Peyer's patch (tissue), 4 donors: ENCODE results near the gene PLA2G4A. TPM values are rescaled to one million over a fixed set of nuclear protein-coding genes. Genes with fewer than 3 reads are reported as not detected.
A peak's percentile ranks its signal among the peaks of the same experiment; 100 is the strongest.

ENCODE experiments used
- DNase-seq, 3 donors: peaks; one replicate each; pipeline ENCODE4 v3.0.0-alpha.2; 2017 to 2019
- H3K27ac ChIP-seq, 4 donors: fragments of 200-600 bp; sonication (generic); one replicate each; pipeline ENCODE4 v1.5.1; 2016 to 2019
- H3K27me3 ChIP-seq, 2 donors: fragments of 200-600 bp; sonication (generic); one replicate each; pipeline ENCODE4 v1.5.1; 2019
- H3K36me3 ChIP-seq, 3 donors: fragments of 200-600 bp; sonication (generic); one replicate each; pipeline ENCODE4 v1.5.1; 2016 to 2019
- H3K4me1 ChIP-seq, 4 donors: fragments of 200-600 bp; sonication (generic); one replicate each; pipeline ENCODE4 v1.5.1; 2016 to 2019
- H3K4me3 ChIP-seq, 4 donors: fragments of 200-600 bp; sonication (generic); 1 replicate in 3 of 4; 2 replicates in 1 of 4; pipeline ENCODE4 v1.5.1; 2016 to 2019; ENCODE audit warnings: mild to moderate bottlenecking in 1 of 4
- H3K9me3 ChIP-seq, 4 donors: fragments of 200-600 bp; sonication (generic); one replicate each; pipeline ENCODE4 v1.5.1; 2016 to 2019; ENCODE audit warnings: mild to moderate bottlenecking in 1 of 4
- POLR2A ChIP-seq, 2 donors: fragments of 450-650 bp; IDR thresholded peaks; one replicate each; pipeline ENCODE4 v1.5.1; 2017; ENCODE audit warnings: antibody characterized with exemption in 2 of 2, mild to moderate bottlenecking in 2 of 2, moderate library complexity in 2 of 2
- total RNA-seq, 4 donors: library from RNA; depleted of rRNA; stranded (reverse); fragments of >200 nt; gene quantifications; one replicate each; pipeline ENCODE4 v1.1.0, GENCODE V29; 2016
- TF ChIP-seq, protein P1 (sequence below), 6 experiments: fragments of 450-650 bp in 4 of 6; fragments of 200-600 bp in 2 of 6; sonication (generic) in 1 of 6; IDR thresholded peaks; one replicate each; pipeline ENCODE4 v1.5.1; 2017 to 2019; ENCODE audit warnings: antibody characterized with exemption in 6 of 6, mild to moderate bottlenecking in 3 of 6, moderate library complexity in 1 of 6

PLA2G4A gene
- total RNA-seq, 4 donors from 2014 or later, result 7.0 to 8.3 (median 7.6) TPM

DNA sequence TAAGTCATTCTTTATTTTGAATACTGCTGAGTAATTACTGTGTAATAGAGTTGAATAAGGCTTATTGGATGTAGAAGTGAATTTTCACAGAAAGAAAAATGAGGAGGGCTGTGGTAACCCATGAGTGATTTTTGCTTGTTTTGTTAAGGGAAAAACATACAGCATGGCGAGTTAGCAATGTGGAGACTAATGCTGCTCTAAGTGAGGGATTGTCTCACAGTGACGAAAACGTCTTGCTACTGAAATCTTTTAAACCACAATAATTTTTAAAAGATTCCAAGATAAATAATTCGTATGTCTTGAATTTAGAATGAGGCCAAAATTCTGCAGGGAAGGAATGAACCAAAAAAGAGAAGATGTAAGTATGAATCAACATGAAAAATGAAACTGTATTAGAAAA, 16.2 kb upstream of the PLA2G4A start:
- H3K4me3 ChIP-seq, result no peak overlapping the region
- no peaks in the 10 kb centered on the region for H3K27me3 ChIP-seq
- no peaks in the 10 kb centered on the region for H3K4me1 ChIP-seq
- TF ChIP-seq, protein P1, sequence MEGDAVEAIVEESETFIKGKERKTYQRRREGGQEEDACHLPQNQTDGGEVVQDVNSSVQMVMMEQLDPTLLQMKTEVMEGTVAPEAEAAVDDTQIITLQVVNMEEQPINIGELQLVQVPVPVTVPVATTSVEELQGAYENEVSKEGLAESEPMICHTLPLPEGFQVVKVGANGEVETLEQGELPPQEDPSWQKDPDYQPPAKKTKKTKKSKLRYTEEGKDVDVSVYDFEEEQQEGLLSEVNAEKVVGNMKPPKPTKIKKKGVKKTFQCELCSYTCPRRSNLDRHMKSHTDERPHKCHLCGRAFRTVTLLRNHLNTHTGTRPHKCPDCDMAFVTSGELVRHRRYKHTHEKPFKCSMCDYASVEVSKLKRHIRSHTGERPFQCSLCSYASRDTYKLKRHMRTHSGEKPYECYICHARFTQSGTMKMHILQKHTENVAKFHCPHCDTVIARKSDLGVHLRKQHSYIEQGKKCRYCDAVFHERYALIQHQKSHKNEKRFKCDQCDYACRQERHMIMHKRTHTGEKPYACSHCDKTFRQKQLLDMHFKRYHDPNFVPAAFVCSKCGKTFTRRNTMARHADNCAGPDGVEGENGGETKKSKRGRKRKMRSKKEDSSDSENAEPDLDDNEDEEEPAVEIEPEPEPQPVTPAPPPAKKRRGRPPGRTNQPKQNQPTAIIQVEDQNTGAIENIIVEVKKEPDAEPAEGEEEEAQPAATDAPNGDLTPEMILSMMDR (IDR thresholded peaks at IDR 0.05), result no peak
- H3K27ac ChIP-seq, result no peak overlapping the region
- H3K36me3 ChIP-seq, result no peaks in the 10 kb centered on the region
- no peaks in the 10 kb centered on the region for H3K9me3 ChIP-seq
- no peak for DNase-seq

DNA sequence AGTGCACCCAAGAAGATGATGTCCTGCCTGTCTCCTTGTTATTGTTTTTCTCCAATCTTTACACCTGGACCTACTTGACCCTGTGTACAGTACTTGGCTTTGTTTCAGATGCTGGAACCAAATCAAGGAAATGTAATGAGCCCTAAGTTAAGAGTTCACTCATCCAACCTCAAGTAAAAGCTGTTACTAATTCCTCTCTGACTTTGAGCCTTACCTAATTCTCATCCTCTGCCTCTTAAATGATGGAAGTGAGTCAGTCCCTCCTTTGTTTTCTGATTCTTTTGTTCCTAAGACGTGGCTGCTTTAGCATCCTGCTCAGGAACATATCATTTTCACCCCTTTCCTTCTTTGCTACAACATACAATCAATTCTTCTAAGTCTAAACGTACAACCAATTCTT, 15.3 kb upstream of the PLA2G4A start:
- Histone ChIP-seq H3K36me3 (no peaks in the 10 kb centered on the region), H3K27me3 (no peaks in the 10 kb centered on the region), H3K4me1 (no peaks in the 10 kb centered on the region), H3K9me3 (no peaks in the 10 kb centered on the region), H3K4me3 (no peak overlapping the region), H3K27ac (no peak overlapping the region)
- DNase-seq, result no peak
- TF ChIP-seq, protein P1 (IDR thresholded peaks at IDR 0.05), result no peak
- no peak for TF ChIP-seq POLR2A (IDR thresholded peaks at IDR 0.05)

DNA sequence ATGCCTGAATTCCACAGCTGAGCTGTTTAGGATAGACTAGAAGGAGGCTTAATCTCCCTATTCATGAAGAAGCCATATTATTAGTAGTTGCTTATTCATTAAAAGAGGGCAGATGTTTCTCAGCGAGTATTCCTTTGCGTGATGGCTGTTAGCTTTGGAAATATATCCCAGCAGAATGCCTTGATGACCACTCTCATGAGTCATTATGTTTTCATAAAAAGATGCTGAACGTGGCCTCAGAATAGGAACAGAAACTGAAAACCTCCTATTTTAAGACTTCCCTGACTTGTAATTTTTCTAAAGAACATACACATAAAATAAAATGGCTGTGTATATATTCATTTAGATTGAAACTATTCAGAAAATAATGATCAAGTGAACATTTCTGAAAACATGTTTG, 9.6 kb upstream of the PLA2G4A start:
- no peaks in the 10 kb centered on the region for H3K36me3 ChIP-seq
- H3K4me3 ChIP-seq, result no peak overlapping the region
- TF ChIP-seq, protein P1 (IDR thresholded peaks at IDR 0.05), result no peak
- TF ChIP-seq POLR2A (IDR thresholded peaks at IDR 0.05), result no peak
- no peaks in the 10 kb centered on the region for H3K4me1 ChIP-seq
- H3K27me3 ChIP-seq, result no peaks in the 10 kb centered on the region
- no peak for DNase-seq
- no peaks in the 10 kb centered on the region for H3K9me3 ChIP-seq
- no peak overlapping the region for H3K27ac ChIP-seq

DNA sequence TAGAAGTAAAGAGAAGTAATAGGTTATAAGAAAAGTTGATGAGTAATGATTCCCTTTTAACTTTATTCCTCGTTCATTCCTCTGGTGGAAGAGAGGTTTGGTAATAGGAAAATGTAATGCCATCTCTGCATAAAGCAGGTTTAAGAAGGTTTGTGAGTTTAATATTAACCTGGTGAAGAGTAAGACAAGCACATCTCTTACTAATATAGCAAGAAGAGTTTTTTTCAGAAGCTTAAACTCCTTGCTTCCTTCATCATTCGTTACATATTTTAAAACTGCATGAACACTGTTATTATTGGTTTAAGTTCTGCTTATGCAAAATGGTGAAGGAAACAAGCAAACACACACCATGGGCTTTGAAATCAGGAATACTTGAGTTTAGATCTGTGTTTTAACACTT, 9.2 kb upstream of the PLA2G4A start:
- TF ChIP-seq POLR2A (IDR thresholded peaks at IDR 0.05), result no peak
- TF ChIP-seq, protein P1 (IDR thresholded peaks at IDR 0.05), result no peak
- no peaks in the 10 kb centered on the region for H3K27me3 ChIP-seq
- H3K4me3 ChIP-seq, result no peak overlapping the region
- DNase-seq, result no peak
- H3K4me1 ChIP-seq, result no peaks in the 10 kb centered on the region
- no peaks in the 10 kb centered on the region for H3K36me3 ChIP-seq
- no peak overlapping the region for H3K27ac ChIP-seq
- no peaks in the 10 kb centered on the region for H3K9me3 ChIP-seq

DNA sequence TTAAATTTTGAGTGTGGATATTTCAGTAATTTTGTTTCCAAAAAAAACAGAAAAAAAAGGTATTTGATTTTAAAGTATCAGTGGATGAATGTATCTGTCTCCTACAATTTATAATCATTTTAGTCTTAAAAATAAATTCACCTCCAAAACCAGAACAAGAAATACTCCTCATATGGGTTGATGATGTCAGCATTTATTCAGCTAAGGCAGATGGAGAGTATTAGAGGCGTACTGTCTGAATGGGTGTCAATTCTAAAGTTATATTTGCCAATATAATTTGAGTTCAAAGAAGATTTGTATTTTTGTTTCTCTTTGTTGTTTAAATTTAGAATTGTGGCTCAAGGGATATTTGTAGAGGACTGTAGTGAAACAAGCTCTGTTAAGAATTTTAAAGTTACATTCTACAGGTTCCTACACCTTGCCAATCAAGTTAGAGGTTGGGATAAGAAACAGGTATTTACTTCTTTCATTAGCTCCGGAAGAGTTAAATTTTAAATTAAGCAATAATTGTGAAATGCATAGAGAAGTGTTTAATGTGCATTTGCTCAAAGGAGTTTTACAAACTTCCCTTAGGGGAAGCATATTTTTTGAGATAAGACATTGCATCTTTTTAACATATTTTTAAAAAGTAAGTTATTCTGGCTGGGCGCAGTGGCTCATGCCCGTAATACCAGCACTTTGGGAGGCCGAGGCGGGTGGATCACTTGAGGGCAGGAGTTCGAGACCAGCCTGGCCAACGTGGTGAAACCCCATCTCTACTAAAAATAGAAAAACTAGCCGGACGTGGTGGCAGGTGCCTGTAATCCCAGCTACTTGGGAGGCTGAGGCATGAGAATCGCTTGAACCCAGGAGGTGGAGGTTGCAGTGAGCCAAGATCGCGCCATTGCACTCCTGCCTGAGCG, 1.2 kb downstream of the PLA2G4A start:
- Histone ChIP-seq H3K36me3 (no peaks in the 10 kb centered on the region), H3K9me3 (no peaks in the 10 kb centered on the region), H3K4me1 (peaks cover 0 to 4% (median 0%) of the 10 kb centered on the region in 4 donors), H3K4me3 (peak overlapping the region; percentile 35 to 61 (median 52)), H3K27me3 (no peaks in the 10 kb centered on the region), H3K27ac (no peak overlapping the region)
- no peak for DNase-seq
- TF ChIP-seq POLR2A (IDR thresholded peaks at IDR 0.05), result no peak
- TF ChIP-seq, protein P1 (IDR thresholded peaks at IDR 0.05), result no peak
